Measurements from ENCODE around the gene EFCAB10. TPM values are rescaled to one million over a fixed set of nuclear protein-coding genes. Genes with fewer than 3 reads are reported as not detected.

The EFCAB10 gene
- polyA plus RNA-seq, 1 donor from 2014 or later = not detected

GRCh38 chr7:105622106-105622731 lies 40.9 kb upstream of the EFCAB10 start:
- Histone ChIP-seq H2AFZ (ENCODE audit: low read depth, low read length) (no peak overlapping the region), H3K36me3 (ENCODE audit: insufficient read depth, low read length) (peaks cover 5% of the 10 kb centered on the region), H3K79me2 (replicated peaks; ENCODE audit: insufficient read depth, low read length) (no peaks in the 10 kb centered on the region), H3K9ac (ENCODE audit: low read length) (no peak overlapping the region), H3K9me3 (ENCODE audit: low read length) (no peaks in the 10 kb centered on the region), H4K20me1 (ENCODE audit: insufficient read depth) (no peaks in the 10 kb centered on the region), H3K9me2 (ENCODE audit: insufficient read depth, low read length) (no peaks in the 10 kb centered on the region), H3K4me2 (ENCODE audit: low read length) (no peak overlapping the region), H3K4me3 (ENCODE audit: low read length) (no peak overlapping the region), H3K27ac (ENCODE audit: low read length) (no peak overlapping the region), H3F3A (ENCODE audit: insufficient read depth, low read length, poor library complexity, severe bottlenecking) (no peaks in the 10 kb centered on the region), H3K27me3 (ENCODE audit: insufficient read depth, low read depth, low read length) (no peaks in the 10 kb centered on the region)
- TF ChIP-seq EP300 (conservative IDR thresholded peaks at IDR 0.05; ENCODE audit: poor library complexity, severe bottlenecking) (no peak), SMC3 (conservative IDR thresholded peaks at IDR 0.05; ENCODE audit: poor library complexity) (no peak), TAF1 (IDR thresholded peaks at IDR 0.05; ENCODE audit: low read depth) (no peak), REST (IDR thresholded peaks at IDR 0.05; ENCODE audit: borderline replicate concordance) (no peak), CTCF (IDR thresholded peaks at IDR 0.05; ENCODE audit: poor library complexity, severe bottlenecking) (no peak), POLR2AphosphoS5 (IDR thresholded peaks at IDR 0.05) (no peak), RAD21 (conservative IDR thresholded peaks at IDR 0.05) (no peak), MXI1 (conservative IDR thresholded peaks at IDR 0.05; ENCODE audit: poor library complexity, severe bottlenecking) (no peak)

- no peak overlapping the region for H3K9ac ChIP-seq (ENCODE audit: low read length)
- H3K4me3 ChIP-seq (ENCODE audit: low read length) = no peak overlapping the region
- no peaks in the 10 kb centered on the region for H3F3A ChIP-seq (ENCODE audit: insufficient read depth, low read length, poor library complexity, severe bottlenecking)
- no peaks in the 10 kb centered on the region for H4K20me1 ChIP-seq (ENCODE audit: insufficient read depth)
- H3K9me2 ChIP-seq (ENCODE audit: insufficient read depth, low read length) = no peaks in the 10 kb centered on the region
- H3K36me3 ChIP-seq (ENCODE audit: insufficient read depth, low read length) = peaks cover 5% of the 10 kb centered on the region
- H3K79me2 ChIP-seq (replicated peaks; ENCODE audit: insufficient read depth, low read length) = no peaks in the 10 kb centered on the region
- no peak overlapping the region for H2AFZ ChIP-seq (ENCODE audit: low read depth, low read length)
- TF ChIP-seq EZH2 (IDR thresholded peaks at IDR 0.05; ENCODE audit: borderline replicate concordance, insufficient read depth, low read length, poor library complexity, severe bottlenecking) (no peak), MXI1 (conservative IDR thresholded peaks at IDR 0.05; ENCODE audit: poor library complexity, severe bottlenecking) (no peak), TAF1 (IDR thresholded peaks at IDR 0.05; ENCODE audit: low read depth) (no peak), SMC3 (conservative IDR thresholded peaks at IDR 0.05; ENCODE audit: poor library complexity) (no peak), RAD21 (conservative IDR thresholded peaks at IDR 0.05) (no peak), CTCF (IDR thresholded peaks at IDR 0.05; ENCODE audit: poor library complexity, severe bottlenecking) (no peak), REST (IDR thresholded peaks at IDR 0.05; ENCODE audit: borderline replicate concordance) (no peak)
- H3K9me3 ChIP-seq (ENCODE audit: low read length) = no peaks in the 10 kb centered on the region
- H3K4me2 ChIP-seq (ENCODE audit: low read length) = no peak overlapping the region
- H3K27ac ChIP-seq (ENCODE audit: low read length) = no peak overlapping the region
- H3K27me3 ChIP-seq (ENCODE audit: insufficient read depth, low read depth, low read length) = no peaks in the 10 kb centered on the region
Observed at GRCh38 chr7:105621617-105622016, 40.3 kb upstream of the EFCAB10 start.

All from neural cell (in vitro differentiated cells).